ENCODE results near the gene PPP2R1B.

GRCh38 chr11:111702623-111703022 lies 63.6 kb downstream of the PPP2R1B start:
- TF ChIP-seq CTCF (IDR thresholded peaks at IDR 0.05; ENCODE audit: low read depth, low read length, missing input control), result no peak
- no peak for TF ChIP-seq ZBTB33 (IDR thresholded peaks at IDR 0.05)
- TF ChIP-seq YY1 (IDR thresholded peaks at IDR 0.05), result no peak
- no peak for TF ChIP-seq RAD21 (IDR thresholded peaks at IDR 0.05)
- TF ChIP-seq EGR1 (IDR thresholded peaks at IDR 0.05; ENCODE audit: low read depth in 2 of 2), result no peak
- TF ChIP-seq, protein P1, sequence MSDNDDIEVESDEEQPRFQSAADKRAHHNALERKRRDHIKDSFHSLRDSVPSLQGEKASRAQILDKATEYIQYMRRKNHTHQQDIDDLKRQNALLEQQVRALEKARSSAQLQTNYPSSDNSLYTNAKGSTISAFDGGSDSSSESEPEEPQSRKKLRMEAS (IDR thresholded peaks at IDR 0.05), result no peak
- TF ChIP-seq FOXA1 (IDR thresholded peaks at IDR 0.05), result no peak

Data from liver (tissue), 3 donors.